ENCODE results near the gene SURF2. TPM values are rescaled to one million over a fixed set of nuclear protein-coding genes. Genes with fewer than 3 reads are reported as not detected.

SURF2 gene
- total and polyA plus RNA-seq, 2 donors (not counting 3 experiments of a cell fraction or from before 2014, with no cell fraction given), result 10.6 to 14.2 TPM

DNA sequence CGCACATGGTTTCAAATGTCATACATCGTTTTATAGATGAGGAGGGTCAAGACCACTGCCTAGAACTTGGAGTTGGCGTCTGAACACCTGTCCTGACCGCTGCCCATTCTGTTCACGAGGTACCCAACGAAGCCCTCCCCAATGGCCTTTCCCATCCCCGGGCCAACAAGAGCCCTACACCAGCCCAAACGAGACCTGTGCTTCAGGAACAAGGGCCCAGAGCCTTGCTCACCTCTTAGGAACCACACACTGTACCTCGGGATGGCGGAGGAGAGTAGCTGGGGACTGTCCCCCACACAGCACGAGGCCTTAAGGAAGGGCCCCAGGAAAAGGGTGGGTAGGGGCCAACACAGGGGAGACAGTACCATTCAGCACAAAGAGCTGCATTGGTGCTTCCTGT is 23.3 kb upstream of the SURF2 start:
- no peak overlapping the region for H3K9ac ChIP-seq (replicated peaks; ENCODE audit: extremely low read depth, insufficient read depth, low read length)
- H3K4me2 ChIP-seq (ENCODE audit: insufficient read depth, low read length), result no peak overlapping the region
- CTCF ChIA-PET, result no interaction called here
- H2AFZ ChIP-seq (ENCODE audit: low read depth, low read length), result no peak overlapping the region
- intact Hi-C loops (cut with micrococcal nuclease), result no loop called here
- H3K27me3 ChIP-seq (ENCODE audit: control insufficient read depth in 2 of 2, insufficient read depth in 2 of 2, low read length in 2 of 2), result no peaks in the 10 kb centered on the region
- TF ChIP-seq GATA2 (IDR thresholded peaks at IDR 0.05; ENCODE audit: insufficient read depth, insufficient read length, low read depth, low read length) (no peak), MAX (IDR thresholded peaks at IDR 0.05; ENCODE audit: insufficient read depth, insufficient read length) (no peak), POLR2A (IDR thresholded peaks at IDR 0.05; ENCODE audit: low read depth, low read length) (no peak), JUN (IDR thresholded peaks at IDR 0.05; ENCODE audit: borderline replicate concordance, insufficient read depth, insufficient read length, low read depth) (no peak), FOS (IDR thresholded peaks at IDR 0.05; ENCODE audit: borderline replicate concordance, insufficient read depth, low read length) (no peak), EZH2 (IDR thresholded peaks at IDR 0.05; ENCODE audit: borderline replicate concordance, low read depth, low read length, severe bottlenecking) (no peak), MYC (IDR thresholded peaks at IDR 0.05; ENCODE audit: low read depth, low read length) (no peak), POLR2AphosphoS5 (IDR thresholded peaks at IDR 0.05; ENCODE audit: insufficient read depth, low read depth, low read length) (no peak)
- TF ChIP-seq, protein P1, sequence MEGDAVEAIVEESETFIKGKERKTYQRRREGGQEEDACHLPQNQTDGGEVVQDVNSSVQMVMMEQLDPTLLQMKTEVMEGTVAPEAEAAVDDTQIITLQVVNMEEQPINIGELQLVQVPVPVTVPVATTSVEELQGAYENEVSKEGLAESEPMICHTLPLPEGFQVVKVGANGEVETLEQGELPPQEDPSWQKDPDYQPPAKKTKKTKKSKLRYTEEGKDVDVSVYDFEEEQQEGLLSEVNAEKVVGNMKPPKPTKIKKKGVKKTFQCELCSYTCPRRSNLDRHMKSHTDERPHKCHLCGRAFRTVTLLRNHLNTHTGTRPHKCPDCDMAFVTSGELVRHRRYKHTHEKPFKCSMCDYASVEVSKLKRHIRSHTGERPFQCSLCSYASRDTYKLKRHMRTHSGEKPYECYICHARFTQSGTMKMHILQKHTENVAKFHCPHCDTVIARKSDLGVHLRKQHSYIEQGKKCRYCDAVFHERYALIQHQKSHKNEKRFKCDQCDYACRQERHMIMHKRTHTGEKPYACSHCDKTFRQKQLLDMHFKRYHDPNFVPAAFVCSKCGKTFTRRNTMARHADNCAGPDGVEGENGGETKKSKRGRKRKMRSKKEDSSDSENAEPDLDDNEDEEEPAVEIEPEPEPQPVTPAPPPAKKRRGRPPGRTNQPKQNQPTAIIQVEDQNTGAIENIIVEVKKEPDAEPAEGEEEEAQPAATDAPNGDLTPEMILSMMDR (IDR thresholded peaks at IDR 0.05; ENCODE audit: extremely low read depth in 1 of 2, insufficient read depth in 1 of 2, low read depth in 1 of 2, low read length in 2 of 2), result no peak
- no peak overlapping the region for H3K4me3 ChIP-seq (replicated peaks in 1 of 3; ENCODE audit: insufficient read depth in 1 of 3, low read depth in 1 of 3, low read length in 3 of 3)
- no peaks in the 10 kb centered on the region for H4K20me1 ChIP-seq (replicated peaks; ENCODE audit: control insufficient read depth, extremely low read depth, insufficient read depth, low read length)
- no peaks in the 10 kb centered on the region for H3K9me3 ChIP-seq (replicated peaks; ENCODE audit: control insufficient read depth, insufficient read depth, low read length)
- H3K27ac ChIP-seq (ENCODE audit: insufficient read depth, low read depth, low read length), result no peak overlapping the region
- dilution Hi-C loops (cut with MboI; ENCODE audit: extremely low pct_ligation_motif_present, low sequenced_read_pairs), result no loop called here
- no peak for FAIRE-seq
- peaks cover 7% of the 10 kb centered on the region for H3K4me1 ChIP-seq (ENCODE audit: control insufficient read depth, extremely low read depth, insufficient read depth, low read length)
- POLR2A ChIA-PET, result no interaction called here
- peaks cover 11 to 38% of the 10 kb centered on the region in 2 experiments for H3K36me3 ChIP-seq (ENCODE audit: control insufficient read depth in 2 of 2, extremely low read depth in 1 of 2, insufficient read depth in 2 of 2, low read length in 2 of 2)
- H3K9me1 ChIP-seq (replicated peaks; ENCODE audit: control insufficient read depth, extremely low read depth, insufficient read depth, low read length), result no peaks in the 10 kb centered on the region
- BruUV-seq (replicated peaks), result no TSS peak
- H3K79me2 ChIP-seq (ENCODE audit: control insufficient read depth, insufficient read depth, low read length), result peaks cover 23% of the 10 kb centered on the region
- no peak for DNase-seq (ENCODE audit: low read depth, low spot score)
